AG20443 (cell line): Measurements from ENCODE around the gene SDR42E2.
"Not testable (repeated sequence)": the region's sequence is repeated elsewhere in the genome, so short reads cannot be mapped to it uniquely, and the experiment has no call there.

ENCODE experiments used
- DNase-seq: peaks from one replicate; pipeline ENCODE4 v3.0.0; 2012; ENCODE audit warnings: low spot score, mixed read lengths

The SDR42E2 gene

DNA sequence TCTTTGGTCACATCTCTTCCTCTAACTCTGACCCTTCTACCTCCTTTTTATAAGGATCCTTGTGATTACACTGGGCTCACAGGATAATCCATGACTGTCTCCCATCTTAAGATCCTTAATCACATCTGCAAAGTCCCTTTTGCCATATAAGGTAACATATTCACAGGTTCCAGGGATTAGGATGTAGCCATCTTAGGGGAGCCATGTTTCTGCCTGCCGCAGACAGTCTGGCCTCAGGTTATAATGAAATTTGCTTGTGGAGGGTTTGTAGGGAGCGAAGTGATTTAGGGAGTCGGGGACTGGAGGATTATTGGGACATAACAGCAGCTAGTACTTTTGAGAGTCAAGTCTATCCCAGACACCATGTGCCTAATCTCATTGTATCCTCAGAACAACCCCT lies 51.5 kb downstream of the SDR42E2 start:
- no peak for DNase-seq

DNA sequence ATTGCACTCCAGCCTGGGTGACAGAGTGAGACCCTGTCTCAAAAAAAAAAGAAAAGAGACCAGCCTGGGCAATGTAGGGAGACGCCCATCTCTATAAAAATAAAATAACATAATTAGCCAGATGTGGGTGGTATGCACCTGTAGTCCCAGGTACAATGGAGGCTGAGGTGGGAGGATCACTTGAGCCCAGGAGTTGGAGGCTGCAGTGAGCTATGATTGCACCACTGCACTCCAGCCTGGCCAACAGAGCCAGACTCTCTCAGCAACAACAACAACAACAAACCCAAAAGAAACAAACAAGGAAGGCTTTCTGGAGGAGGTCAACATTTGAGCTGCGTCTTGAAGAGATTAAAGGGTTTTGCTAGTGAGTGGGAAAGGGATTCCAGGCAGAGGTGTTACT lies 52.1 kb downstream of the SDR42E2 start:
- no peak for DNase-seq

DNA sequence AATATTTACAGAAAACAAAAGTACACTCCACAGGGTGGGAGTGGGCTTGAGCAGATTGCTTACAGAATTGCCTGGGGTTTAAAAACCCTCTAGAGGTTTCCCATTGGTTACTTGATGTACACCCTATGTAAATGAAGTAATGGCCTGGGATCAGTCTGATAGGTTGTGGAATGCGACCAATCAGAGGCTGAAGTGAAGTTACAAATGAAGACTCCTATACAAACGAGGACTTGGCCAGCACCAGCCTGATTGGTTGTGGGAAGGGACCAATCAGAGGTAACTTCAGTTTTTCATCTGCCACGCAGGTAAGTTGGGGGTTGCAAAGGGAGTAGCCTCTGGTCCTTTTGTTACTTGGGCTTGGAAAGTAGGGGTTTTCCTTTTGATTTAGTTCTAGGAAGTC lies 52.6 kb downstream of the SDR42E2 start:
- DNase-seq: no peak

GRCh38 chr16:22216191-22216831 lies 54.0 kb downstream of the SDR42E2 start:
- DNase-seq: no peak

- DNase-seq: not testable (repeated sequence)
Observed at GRCh38 chr16:22216832-22217225, 54.5 kb downstream of the SDR42E2 start.

DNA sequence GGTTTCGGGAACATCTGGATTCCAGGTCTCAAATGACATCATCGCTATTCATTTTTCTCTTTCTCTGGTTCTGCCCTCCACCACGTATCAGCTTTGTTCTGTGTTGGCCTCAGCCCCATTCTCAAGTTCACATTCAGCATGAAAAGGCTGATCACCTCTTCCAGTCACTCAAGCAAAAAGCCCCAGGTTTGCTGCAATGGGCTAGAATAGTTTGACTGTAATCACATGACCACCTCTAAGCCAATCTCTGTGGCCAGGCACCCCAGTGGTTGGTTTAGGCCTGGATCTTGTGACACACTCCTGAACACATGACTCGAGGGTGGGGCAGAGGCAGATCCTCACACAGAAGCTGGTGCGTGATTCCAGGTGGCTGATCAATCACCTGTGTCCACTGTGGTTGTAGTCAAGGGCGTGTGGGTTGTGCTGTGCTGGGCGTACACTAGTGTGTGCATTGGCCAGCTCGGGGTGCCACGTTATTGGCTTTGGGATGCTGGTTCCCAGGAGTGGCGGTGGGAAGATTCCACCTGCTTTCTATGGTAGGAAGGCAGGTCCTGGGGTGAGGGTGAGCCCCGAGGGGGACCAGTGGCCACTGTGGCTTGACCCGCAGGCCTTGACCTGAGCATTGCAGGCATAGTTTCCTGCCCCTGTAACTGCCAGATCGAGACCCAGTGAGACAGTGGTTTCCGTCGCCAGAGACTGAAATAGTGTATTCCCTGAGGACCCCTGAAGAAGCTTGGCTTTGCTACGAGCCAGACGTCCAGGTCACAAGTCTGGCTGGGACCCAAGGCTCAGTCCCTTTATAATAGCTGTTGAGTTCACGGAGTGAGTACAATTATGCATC lies 55.8 kb downstream of the SDR42E2 start:
- no peak for DNase-seq

DNA sequence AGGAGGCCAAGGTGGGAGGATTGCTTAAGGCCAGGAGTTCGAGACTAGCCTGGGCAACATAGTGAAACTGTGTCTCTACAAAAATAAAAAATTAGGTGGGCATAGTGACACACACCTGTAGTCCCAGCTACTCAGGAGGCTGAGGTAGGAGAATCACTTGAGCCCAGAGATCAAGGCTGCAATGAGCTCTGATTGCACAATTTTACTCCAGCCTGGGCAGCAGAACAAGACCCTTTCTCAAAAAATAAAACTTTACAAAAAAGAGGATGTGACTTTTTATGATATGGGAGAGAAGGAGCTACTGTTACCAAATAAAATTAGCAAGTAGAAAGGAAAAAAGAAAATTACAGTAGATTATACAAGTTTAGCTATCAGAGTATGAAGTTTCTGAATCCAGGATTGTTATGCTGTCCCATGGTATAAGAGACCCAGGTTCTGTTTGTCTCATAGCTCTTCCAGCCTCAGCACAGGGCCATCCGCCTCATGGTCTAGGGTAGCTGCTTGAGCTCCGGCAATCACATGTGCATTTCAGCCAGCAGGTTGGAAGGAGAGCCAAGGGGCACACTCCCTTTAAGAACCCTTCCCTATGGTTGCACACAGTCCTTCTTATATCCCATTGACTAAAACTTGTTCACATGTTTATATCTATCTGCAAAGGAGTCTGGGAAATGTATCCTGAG lies 57.2 kb downstream of the SDR42E2 start:
- no peak for DNase-seq

GRCh38 chr16:22220069-22220440 lies 57.7 kb downstream of the SDR42E2 start:
- no peak for DNase-seq

DNA sequence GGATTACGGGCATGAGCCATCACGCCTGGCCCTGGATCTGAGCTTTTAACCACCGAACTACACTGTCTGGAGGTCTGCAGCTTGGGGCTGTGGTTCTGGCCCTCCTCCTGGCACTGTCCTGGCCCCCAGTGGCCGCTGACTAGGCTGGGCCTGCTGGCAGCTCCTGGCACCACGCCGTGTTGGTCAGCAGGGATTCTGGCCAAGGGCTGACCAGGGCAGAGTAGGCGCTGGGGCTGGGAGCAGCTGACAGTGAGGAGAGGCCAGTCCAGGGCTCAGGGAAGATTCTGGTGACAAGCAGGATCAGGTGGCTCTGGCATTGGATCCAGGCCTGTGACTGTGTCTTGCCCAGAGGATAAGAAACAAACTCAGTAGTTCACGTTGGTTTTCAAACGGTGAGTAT lies 58.4 kb downstream of the SDR42E2 start:
- peak; percentile 42 for DNase-seq

- no peak for DNase-seq
Observed at GRCh38 chr16:22222006-22222405, 59.7 kb downstream of the SDR42E2 start.

GRCh38 chr16:22222998-22223397 lies 60.7 kb downstream of the SDR42E2 start:
- DNase-seq: no peak

DNA sequence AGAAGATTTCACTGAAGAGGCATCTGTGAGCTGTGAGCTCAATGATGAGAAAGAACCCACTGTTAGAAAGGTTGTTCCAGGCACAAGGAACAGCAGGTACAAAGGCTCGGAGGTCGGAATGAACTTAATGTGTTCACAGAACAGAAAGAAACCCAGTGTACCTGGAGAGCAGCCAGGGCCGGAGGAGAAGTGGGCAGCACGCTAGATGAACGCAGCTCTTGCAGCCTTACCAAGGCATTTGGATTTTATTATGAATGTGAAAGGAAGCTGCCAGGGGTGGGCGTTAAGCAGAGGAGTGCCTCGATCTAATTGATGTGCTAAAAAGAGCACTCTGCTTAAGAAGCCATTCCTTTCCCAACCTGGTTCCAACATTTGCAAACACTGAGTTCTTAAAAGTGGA lies 62.8 kb downstream of the SDR42E2 start:
- no peak for DNase-seq

DNA sequence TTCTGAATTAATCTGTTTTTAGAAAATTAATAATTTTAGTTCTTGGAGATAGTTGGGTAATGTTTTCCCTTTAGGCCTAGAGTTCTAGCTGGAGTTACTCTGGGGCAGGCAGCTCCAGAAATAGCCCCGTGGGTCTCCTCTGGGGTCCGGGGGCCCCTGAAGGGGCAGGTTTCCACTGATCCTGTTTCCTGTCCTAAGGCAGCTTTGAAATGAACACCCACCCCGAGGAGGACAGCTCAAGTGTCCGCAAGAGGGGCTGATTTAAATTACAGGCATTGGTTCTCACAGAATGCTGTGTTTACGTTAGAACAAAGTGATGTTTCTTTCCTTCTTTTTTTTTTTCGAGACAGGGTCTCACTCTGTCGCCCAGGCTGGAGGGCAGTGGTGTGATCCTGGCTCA lies 67.6 kb downstream of the SDR42E2 start:
- no peak for DNase-seq

- no peak for DNase-seq
Observed at GRCh38 chr16:22232277-22233036, 70.2 kb downstream of the SDR42E2 start.

DNA sequence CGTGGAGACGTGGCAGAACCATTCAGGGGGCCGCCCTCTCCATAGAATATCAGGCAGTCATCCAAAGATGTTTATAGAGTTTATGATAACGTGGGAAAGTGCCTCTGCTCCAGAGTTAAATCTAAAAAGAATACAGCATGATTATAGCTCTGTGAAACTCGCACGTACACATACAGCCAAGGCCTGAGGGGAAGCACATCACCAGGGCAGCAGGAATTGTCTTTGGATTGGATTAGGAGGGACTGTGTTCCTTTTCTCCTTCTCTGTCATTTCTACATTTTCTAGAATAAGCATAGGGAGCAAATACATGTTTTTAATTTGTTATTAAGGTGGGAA lies 70.7 kb downstream of the SDR42E2 start:
- DNase-seq: no peak

GRCh38 chr16:22235839-22236745 lies 73.8 kb downstream of the SDR42E2 start:
- DNase-seq: no peak

DNA sequence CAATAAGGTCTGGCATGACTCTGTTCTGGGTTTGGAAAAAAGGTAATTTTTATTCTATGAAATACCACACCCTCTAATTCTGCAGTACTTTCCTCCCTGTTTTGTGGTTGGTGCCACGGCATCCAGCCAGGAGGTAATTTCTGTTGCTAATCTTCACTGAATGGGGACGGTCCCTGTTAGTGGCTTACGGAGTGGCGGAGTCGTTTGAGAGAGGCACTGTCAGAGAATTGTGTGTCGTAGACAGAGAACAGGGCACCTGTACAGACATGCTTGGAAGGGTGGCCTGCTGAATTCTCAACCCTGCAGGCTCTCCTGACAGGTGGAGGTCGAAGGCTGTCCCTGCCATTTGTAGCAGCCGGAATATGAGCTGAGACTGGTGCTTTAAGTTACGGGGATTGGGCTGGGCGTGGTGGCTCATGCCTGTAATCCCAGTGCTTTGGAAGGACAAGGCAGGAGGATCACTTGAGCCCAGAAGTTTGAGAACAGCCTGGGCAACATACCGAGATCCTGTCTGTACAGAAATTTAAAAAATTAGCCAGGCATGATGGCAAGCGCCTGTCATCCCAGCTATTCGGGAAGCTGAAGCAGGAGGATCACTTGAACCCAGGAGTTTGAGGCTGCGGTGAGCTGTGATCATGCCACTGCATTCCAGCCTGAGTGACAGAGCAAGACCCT lies 77.0 kb downstream of the SDR42E2 start:
- DNase-seq: no peak

DNA sequence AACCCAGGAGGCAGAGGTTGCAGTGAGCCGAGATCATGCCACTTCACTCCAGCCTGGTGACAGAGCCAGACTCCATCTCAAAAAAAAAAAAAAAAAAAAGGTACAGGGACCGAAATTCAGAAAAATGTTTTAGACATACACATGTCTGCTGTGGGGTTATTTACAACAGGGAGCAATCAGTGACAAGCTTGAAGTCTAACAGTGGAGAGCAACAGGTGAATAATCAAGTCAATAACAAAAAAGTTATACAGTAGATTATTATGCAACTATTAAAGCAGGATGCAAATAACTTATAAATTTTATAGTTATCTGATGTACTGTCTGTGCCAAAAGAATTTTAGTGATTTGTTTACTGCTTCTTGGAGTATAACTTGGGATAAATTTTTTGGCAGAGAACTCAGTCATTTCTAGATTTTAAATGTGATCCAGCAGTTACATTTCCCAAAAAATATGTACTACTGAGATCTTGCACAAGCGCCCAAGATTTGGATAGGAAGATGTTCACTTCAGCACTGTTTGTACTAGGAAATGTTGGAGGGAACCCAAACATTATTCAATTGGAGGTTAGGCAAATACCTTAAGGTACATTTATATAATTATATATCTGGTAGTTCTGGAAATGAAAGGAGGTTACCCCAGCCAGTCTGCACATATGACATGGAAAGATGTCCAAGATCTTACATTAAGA lies 77.9 kb downstream of the SDR42E2 start:
- DNase-seq: no peak
